OCI-LY1 (cell line): ENCODE results near the gene LIFR.
"Not testable (repeated sequence)": the region's sequence is repeated elsewhere in the genome, so short reads cannot be mapped to it uniquely, and the experiment has no call there.

Source experiments
- EZH2 ChIP-seq: fragments of 200-600 bp; sonication (generic), shearing (Covaris generic); IDR thresholded peaks from 2 replicates; pipeline ENCODE4 v1.8.0; 2017; ENCODE audit warnings: borderline replicate concordance, mixed run types, mild to moderate bottlenecking, antibody characterized with exemption, low read length, moderate library complexity, mixed read lengths
- TF ChIP-seq, protein P1 (sequence below): fragments of 200-600 bp; sonication (generic), shearing (Covaris generic); IDR thresholded peaks from 2 replicates; pipeline ENCODE4 v1.5.1; 2017; ENCODE audit warnings: mild to moderate bottlenecking, antibody characterized with exemption, low read length, moderate library complexity, mixed read lengths

DNA sequence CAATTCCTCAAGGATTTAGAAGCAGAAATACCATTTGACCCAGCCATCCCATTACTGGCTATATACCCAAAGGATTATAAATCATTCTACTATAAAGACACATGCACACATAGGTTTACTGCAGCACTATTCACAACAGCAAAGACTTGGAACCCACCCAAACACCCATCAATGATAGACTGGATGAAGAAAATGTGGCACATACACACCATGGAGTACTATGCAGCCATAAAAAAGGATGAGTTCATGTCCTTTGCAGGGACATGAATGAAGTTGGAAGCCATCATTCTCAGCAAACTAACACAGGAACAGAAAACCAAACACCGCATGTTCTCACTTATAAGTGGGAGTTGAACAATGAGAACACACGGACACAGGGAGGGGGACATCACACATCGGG lies 39.8 kb downstream of the LIFR start:
- TF ChIP-seq, protein P1, sequence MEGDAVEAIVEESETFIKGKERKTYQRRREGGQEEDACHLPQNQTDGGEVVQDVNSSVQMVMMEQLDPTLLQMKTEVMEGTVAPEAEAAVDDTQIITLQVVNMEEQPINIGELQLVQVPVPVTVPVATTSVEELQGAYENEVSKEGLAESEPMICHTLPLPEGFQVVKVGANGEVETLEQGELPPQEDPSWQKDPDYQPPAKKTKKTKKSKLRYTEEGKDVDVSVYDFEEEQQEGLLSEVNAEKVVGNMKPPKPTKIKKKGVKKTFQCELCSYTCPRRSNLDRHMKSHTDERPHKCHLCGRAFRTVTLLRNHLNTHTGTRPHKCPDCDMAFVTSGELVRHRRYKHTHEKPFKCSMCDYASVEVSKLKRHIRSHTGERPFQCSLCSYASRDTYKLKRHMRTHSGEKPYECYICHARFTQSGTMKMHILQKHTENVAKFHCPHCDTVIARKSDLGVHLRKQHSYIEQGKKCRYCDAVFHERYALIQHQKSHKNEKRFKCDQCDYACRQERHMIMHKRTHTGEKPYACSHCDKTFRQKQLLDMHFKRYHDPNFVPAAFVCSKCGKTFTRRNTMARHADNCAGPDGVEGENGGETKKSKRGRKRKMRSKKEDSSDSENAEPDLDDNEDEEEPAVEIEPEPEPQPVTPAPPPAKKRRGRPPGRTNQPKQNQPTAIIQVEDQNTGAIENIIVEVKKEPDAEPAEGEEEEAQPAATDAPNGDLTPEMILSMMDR: not testable (repeated sequence)
- not testable (repeated sequence) for TF ChIP-seq EZH2
